Right lobe of liver (tissue), 6 donors: ENCODE measurements around the gene SPATA13. TPM values are rescaled to one million over a fixed set of nuclear protein-coding genes. Genes with fewer than 3 reads are reported as not detected.

Experiments
- ATAC-seq, 4 donors: fragments of 200-7000 bp; cut with Tn5 transposase; one replicate each; pipeline ENCODE4 v1.9.1; 2020; ENCODE audit warnings: mild to moderate bottlenecking in 4 of 4, moderate library complexity in 4 of 4
- DNase-seq, 3 donors: peaks; one replicate each; pipeline ENCODE4 v3.0.0-alpha.2; 2020
- H3K27ac ChIP-seq, 3 donors: fragments of 200-600 bp; one replicate each; pipeline ENCODE4 v1.8.0; 2022
- H3K27me3 ChIP-seq, 2 donors: fragments of 200-600 bp; one replicate each; pipeline ENCODE4 v1.8.0; 2022
- H3K36me3 ChIP-seq, 4 donors: fragments of 200-600 bp; sonication (generic) in 1 of 4; one replicate each; pipeline versions ENCODE4 v1.5.1 to v1.8.0; 2017 to 2022; ENCODE audit warnings: control low read depth in 1 of 4
- H3K4me1 ChIP-seq, 4 donors: fragments of 200-600 bp; sonication (generic) in 1 of 4; one replicate each; pipeline versions ENCODE4 v1.5.1 to v1.8.0; 2017 to 2022; ENCODE audit warnings: control low read depth in 1 of 4
- H3K4me3 ChIP-seq, 3 donors: fragments of 200-600 bp; one replicate each; pipeline ENCODE4 v1.8.0; 2022
- H3K9me3 ChIP-seq, 4 donors: fragments of 200-600 bp; sonication (generic) in 1 of 4; one replicate each; pipeline versions ENCODE4 v1.5.1 to v1.8.0; 2017 to 2022; ENCODE audit warnings: control low read depth in 1 of 4
- POLR2A ChIP-seq: fragments of 450-650 bp; IDR thresholded peaks from one replicate; pipeline ENCODE4 v1.6.1; 2017; ENCODE audit warnings: antibody characterized with exemption, mild to moderate bottlenecking
- WGBS: methylation state at CpG from one replicate; pipeline ENCODE4 v1.1.6; 2018; ENCODE audit warnings: low coverage, low lambda C conversion rate; ENCODE audit not compliant: insufficient coverage; ENCODE audit errors: missing lambda C conversion rate; 5-methylcytosine and 5-hydroxymethylcytosine counted together
- intact Hi-C, 2 donors: fragments of 100-400 bp; cut with DNase I; formaldehyde crosslinking; loops; one replicate each; pipeline versions ENCODE4 v1.11.2 to v1.14.1; 2022
- total RNA-seq, 6 experiments: library from RNA; depleted of rRNA in 2 of 6; stranded (reverse); fragments of >200 nt in 2 of 6; fragmentation: NEBNext Ultra II Directional in 3 of 6; extraction: Animal tissue kit (Norgen Biotek cat#: 25700) in 3 of 6; gene quantifications; one replicate each; pipeline versions ENCODE4 v1.1.0 to v1.2.4, GENCODE V29; 2016 to 2023
- TF ChIP-seq, protein P1 (sequence below), 4 donors: fragments of 200-600 bp in 3 of 4; fragments of 450-650 bp in 1 of 4; IDR thresholded peaks; one replicate each; pipeline versions ENCODE4 v1.5.1 to v1.8.0; 2016 to 2022; ENCODE audit warnings: antibody characterized with exemption in 4 of 4, mild to moderate bottlenecking in 2 of 4
- donor health status: DM: no; HTN: yes; CAD: no.
- donor health status: DM: no; HTN: no; CAD: no.
- donor health status: DM: no; HTN: no; CAD: no.
- donor health status: DM: no; HTN: yes; CAD: no.
- donor health status: DM: no; HTN: yes; CAD: no.

Gene SPATA13
- total RNA-seq, 6 experiments from 2014 or later, result 21.5 to 39.9 (median 30.5) TPM

DNA sequence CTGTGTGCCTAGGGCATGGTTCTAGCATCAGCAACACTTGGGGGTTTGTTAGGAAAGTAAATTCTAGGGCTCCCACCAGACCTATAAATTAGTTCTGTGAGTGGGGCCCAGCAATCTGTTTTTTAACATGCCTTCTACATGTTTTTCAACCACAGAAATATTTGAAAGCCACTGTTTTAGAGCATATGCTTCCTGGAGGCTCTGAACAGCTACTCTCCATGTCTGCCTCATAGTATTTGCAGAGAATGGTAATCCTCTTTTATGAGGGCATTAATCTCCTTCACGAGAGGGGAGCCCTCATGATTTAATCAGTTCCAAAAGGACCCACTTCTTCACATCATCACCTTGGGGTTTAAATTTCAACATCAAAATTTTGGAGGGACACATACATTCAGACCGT, 6.0 kb downstream of the SPATA13 start:
- no peak overlapping the region for H3K4me3 ChIP-seq
- intact Hi-C loops, result no loop called here
- DNase-seq, result no peak
- no peak for TF ChIP-seq POLR2A
- TF ChIP-seq, protein P1, sequence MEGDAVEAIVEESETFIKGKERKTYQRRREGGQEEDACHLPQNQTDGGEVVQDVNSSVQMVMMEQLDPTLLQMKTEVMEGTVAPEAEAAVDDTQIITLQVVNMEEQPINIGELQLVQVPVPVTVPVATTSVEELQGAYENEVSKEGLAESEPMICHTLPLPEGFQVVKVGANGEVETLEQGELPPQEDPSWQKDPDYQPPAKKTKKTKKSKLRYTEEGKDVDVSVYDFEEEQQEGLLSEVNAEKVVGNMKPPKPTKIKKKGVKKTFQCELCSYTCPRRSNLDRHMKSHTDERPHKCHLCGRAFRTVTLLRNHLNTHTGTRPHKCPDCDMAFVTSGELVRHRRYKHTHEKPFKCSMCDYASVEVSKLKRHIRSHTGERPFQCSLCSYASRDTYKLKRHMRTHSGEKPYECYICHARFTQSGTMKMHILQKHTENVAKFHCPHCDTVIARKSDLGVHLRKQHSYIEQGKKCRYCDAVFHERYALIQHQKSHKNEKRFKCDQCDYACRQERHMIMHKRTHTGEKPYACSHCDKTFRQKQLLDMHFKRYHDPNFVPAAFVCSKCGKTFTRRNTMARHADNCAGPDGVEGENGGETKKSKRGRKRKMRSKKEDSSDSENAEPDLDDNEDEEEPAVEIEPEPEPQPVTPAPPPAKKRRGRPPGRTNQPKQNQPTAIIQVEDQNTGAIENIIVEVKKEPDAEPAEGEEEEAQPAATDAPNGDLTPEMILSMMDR (IDR thresholded peaks at IDR 0.05), result no peak
- no peaks in the 10 kb centered on the region for H3K9me3 ChIP-seq
- H3K27me3 ChIP-seq, result no peaks in the 10 kb centered on the region
- ATAC-seq, result no peak
- peaks cover 0 to 73% (median 13%) of the 10 kb centered on the region in 4 donors for H3K4me1 ChIP-seq
- H3K36me3 ChIP-seq, result peaks cover 0 to 25% (median 0%) of the 10 kb centered on the region in 4 donors
- peak overlapping the region in 1 of 3 donors; percentile 69 for H3K27ac ChIP-seq
- 93% methylated on average over 2 of the region's 2 CpGs for WGBS

DNA sequence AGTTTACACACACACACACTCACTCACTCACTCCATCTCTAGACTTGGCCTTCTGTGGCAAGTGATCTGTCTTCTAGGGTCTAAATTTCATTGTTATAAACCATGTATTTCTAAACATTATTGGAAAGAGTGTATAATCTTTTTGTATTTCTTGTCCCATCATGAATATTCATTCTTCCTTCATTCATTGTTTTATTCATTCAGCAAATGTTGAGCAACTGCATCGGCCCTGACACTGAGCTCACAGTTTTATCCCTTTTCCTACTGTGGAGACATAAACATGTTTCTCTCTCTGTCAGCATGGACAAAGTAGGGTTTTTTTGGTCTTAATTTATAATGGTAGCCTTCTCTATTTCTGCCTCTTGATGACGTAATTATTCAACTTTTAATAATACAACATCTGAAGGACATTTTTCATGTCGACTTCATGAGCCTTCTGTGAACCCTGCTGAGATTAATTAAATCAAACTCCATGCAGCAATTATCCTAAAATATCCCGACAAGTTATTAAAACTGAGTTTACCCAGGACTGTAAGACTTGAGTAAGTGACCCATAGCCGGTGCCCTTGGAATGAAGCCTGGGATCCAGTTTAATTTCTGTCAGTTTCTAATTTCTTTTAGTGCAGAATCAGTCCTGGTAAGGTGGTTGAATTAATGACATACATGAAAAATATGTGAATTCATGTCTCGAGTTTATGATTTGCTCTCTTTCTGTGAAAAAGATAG, 7.3 kb downstream of the SPATA13 start:
- WGBS, result 39% methylated on average over 6 of the region's 6 CpGs
- TF ChIP-seq POLR2A, result no peak
- TF ChIP-seq, protein P1 (IDR thresholded peaks at IDR 0.05), result no peak
- Histone ChIP-seq H3K4me1 (peaks cover 0 to 64% (median 8%) of the 10 kb centered on the region in 4 donors), H3K27ac (peak overlapping the region; percentile 48 to 69 (median 53)), H3K9me3 (no peaks in the 10 kb centered on the region), H3K27me3 (no peaks in the 10 kb centered on the region), H3K36me3 (peaks cover 0 to 33% (median 0%) of the 10 kb centered on the region in 4 donors), H3K4me3 (no peak overlapping the region)
- DNase-seq, result no peak
- ATAC-seq, result no peak
- intact Hi-C loops, result no loop called here

DNA sequence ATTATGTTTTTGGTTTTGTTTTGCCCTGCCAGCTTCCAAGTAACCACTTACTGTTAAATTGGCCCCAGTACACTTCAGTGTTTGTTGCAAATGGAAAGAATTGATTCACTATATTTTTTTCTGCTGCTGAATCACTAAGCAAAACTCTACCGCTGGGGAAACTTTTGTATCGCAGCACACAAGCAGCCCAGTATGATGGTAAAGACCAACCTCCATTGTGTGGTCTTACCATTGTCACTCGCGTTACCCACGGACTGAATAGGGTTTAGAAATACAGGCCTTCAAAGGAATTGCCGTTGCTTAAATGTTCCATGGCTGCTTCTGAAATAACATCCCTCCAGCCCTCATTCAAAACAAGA, 7.9 kb downstream of the SPATA13 start:
- 40% methylated on average over 6 of the region's 6 CpGs for WGBS
- TF ChIP-seq, protein P1 (IDR thresholded peaks at IDR 0.05), result no peak
- TF ChIP-seq POLR2A, result no peak
- ATAC-seq (peak in 3 of 4 donors; percentile 4 to 36 (median 17)), DNase-seq (no peak)
- intact Hi-C loops, result no loop called here
- Histone ChIP-seq H3K27me3 (no peaks in the 10 kb centered on the region), H3K4me1 (peaks cover 0 to 60% (median 8%) of the 10 kb centered on the region in 4 donors), H3K4me3 (no peak overlapping the region), H3K9me3 (no peaks in the 10 kb centered on the region), H3K36me3 (peaks cover 0 to 33% (median 0%) of the 10 kb centered on the region in 4 donors), H3K27ac (peak overlapping the region; percentile 48 to 69 (median 53))

DNA sequence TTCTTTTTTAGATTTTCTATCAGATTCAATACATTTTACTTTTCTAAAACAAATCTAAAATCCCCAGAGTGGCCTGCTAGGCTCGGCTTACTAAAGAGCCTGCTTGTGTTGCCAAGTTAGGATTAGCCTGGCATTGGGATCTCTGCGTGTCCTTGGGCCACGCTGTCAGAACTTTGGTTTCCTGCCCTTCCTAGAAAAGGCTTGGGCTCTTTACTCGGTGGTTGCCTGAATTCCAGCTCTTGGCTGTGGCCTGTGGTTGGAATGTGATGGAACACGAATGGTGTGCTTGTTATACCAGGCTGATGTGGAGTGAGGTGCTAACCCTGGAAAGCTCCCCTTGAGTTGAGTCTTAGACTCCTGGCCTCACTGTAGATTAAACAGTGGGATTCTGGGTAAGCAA, 8.5 kb downstream of the SPATA13 start:
- DNase-seq (peak; percentile 42 to 81 (median 73)), ATAC-seq (peak; percentile 71 to 88 (median 82))
- intact Hi-C loops, result no loop called here
- Histone ChIP-seq H3K4me1 (peaks cover 0 to 59% (median 10%) of the 10 kb centered on the region in 4 donors), H3K27ac (peak overlapping the region; percentile 48 to 69 (median 53)), H3K9me3 (no peaks in the 10 kb centered on the region), H3K36me3 (peaks cover 0 to 33% (median 0%) of the 10 kb centered on the region in 4 donors), H3K27me3 (no peaks in the 10 kb centered on the region), H3K4me3 (no peak overlapping the region)
- TF ChIP-seq, protein P1 (IDR thresholded peaks at IDR 0.05), result peak in 1 of 4 donors; percentile 7
- peak; percentile 36 for TF ChIP-seq POLR2A
- 28% methylated on average over 5 of the region's 5 CpGs for WGBS
